ENCODE measurements around the gene FBP2. TPM values are rescaled to one million over a fixed set of nuclear protein-coding genes. Genes with fewer than 3 reads are reported as not detected.

Gene FBP2
- total RNA-seq, 1 donor from 2014 or later = not detected

DNA sequence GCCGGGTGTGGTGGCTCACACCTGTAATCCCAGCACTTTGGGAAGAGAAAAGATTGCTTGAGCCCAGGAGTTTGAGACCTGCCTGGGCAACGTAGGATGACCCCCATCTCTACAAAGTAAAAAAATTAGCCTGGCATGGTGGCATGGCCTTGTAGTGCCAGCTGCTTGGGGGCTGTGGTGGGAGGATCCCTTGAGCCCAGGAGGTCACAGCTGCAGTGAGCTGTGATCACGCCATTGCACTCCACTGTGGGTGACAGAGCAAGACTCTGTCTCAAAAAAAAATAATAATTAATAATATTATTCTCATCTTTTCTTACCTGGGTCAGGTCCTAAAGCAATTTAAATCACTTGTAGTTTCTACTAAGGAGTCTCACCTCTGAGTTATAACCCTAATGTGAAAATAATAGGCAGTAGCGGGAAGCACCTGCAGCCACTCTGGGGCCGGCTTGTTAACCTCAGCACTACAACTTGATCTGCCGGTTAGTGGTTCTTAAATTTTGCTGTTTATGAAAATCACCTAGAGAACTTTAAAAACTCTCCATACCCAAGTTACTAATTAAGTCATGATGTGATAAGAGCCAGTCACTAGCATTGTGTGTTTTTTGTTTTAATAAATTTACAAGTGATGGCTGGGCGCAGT lies 68.1 kb downstream of the FBP2 start:
- H3K9me3 Mint-ChIP-seq (ENCODE audit: low read depth) = no peaks in the 10 kb centered on the region
- no peak overlapping the region for H3K27ac Mint-ChIP-seq
- H3K27me3 Mint-ChIP-seq = no peaks in the 10 kb centered on the region
- TF ChIP-seq, protein P1, sequence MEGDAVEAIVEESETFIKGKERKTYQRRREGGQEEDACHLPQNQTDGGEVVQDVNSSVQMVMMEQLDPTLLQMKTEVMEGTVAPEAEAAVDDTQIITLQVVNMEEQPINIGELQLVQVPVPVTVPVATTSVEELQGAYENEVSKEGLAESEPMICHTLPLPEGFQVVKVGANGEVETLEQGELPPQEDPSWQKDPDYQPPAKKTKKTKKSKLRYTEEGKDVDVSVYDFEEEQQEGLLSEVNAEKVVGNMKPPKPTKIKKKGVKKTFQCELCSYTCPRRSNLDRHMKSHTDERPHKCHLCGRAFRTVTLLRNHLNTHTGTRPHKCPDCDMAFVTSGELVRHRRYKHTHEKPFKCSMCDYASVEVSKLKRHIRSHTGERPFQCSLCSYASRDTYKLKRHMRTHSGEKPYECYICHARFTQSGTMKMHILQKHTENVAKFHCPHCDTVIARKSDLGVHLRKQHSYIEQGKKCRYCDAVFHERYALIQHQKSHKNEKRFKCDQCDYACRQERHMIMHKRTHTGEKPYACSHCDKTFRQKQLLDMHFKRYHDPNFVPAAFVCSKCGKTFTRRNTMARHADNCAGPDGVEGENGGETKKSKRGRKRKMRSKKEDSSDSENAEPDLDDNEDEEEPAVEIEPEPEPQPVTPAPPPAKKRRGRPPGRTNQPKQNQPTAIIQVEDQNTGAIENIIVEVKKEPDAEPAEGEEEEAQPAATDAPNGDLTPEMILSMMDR (IDR thresholded peaks at IDR 0.05; ENCODE audit: unreplicated experiment) = no peak
- no peak for DNase-seq (ENCODE audit: low spot score, unreplicated experiment)
- peaks cover 2% of the 10 kb centered on the region for H3K36me3 Mint-ChIP-seq (ENCODE audit: insufficient read depth)
- H3K4me1 Mint-ChIP-seq (ENCODE audit: low read depth) = no peaks in the 10 kb centered on the region
- no peak overlapping the region for H3K4me3 Mint-ChIP-seq (ENCODE audit: low read depth)

DNA sequence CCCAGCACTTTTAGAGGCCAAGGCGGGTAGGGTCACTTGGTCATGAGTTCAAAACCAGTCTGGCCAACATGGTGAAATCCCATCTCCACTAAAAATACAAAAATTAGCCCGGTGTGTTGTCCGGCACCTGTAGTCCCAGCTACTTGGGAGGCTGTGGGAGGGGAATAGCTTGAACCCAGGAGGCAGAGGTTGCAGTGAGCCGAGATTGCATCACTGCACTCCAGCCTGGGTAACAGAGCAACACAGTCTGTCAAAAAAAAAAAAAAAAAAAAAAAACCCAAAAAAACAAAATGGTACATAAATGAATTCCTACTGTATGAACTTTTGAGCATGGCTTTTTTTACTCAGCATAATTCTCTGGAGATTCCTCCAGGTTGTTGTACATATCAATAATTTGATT lies 76.4 kb downstream of the FBP2 start:
- no peak overlapping the region for H3K4me3 Mint-ChIP-seq (ENCODE audit: low read depth)
- no peak overlapping the region for H3K27ac Mint-ChIP-seq
- H3K27me3 Mint-ChIP-seq = no peaks in the 10 kb centered on the region
- H3K36me3 Mint-ChIP-seq (ENCODE audit: insufficient read depth) = peaks cover 6% of the 10 kb centered on the region
- H3K9me3 Mint-ChIP-seq (ENCODE audit: low read depth) = peaks cover 4% of the 10 kb centered on the region
- no peak for DNase-seq (ENCODE audit: low spot score, unreplicated experiment)
- peaks cover 19% of the 10 kb centered on the region for H3K4me1 Mint-ChIP-seq (ENCODE audit: low read depth)
- TF ChIP-seq, protein P1 (IDR thresholded peaks at IDR 0.05; ENCODE audit: unreplicated experiment) = no peak

DNA sequence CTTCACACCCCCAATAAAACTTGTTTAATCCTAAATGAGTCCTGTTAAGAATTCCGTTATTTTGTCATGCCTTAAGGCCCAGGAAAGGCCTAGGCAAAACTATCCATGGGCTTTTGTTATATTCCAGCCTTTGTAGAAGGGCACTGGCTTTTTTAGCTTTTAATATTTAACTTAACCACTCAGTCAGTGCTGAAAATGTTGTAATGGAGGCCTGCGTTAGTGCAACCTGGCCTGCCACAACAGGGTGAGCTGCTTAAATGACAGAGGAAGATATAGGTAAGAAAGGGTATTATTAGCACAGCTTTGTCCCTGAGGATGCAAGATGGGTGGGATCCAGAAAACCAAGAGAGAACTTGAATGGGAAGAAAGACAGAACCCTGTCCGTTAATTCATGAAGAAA lies 78.9 kb downstream of the FBP2 start:
- Mint-ChIP-seq H3K4me1 (ENCODE audit: low read depth) (peaks cover 34% of the 10 kb centered on the region), H3K27me3 (no peaks in the 10 kb centered on the region), H3K9me3 (ENCODE audit: low read depth) (no peaks in the 10 kb centered on the region), H3K4me3 (ENCODE audit: low read depth) (no peak overlapping the region), H3K36me3 (ENCODE audit: insufficient read depth) (peaks cover 2% of the 10 kb centered on the region), H3K27ac (peak overlapping the region; percentile 2)
- TF ChIP-seq, protein P1 (IDR thresholded peaks at IDR 0.05; ENCODE audit: unreplicated experiment) = no peak
- DNase-seq (ENCODE audit: low spot score, unreplicated experiment) = no peak

DNA sequence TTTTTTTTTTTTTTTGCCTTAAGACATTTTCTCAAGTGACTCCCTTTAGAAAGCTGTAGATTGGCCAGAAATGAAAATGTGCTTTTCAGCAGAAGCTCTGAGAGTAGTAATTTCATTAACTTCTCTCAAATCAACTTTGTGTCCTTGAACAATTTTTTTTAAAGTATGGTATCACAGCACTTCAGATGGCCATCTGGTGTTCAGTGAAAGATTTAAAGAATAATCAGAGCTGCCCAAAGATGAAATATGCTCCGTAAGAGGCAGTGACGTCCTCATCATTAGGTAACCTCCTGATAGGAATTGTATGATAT lies 81.7 kb downstream of the FBP2 start:
- Mint-ChIP-seq H3K36me3 (ENCODE audit: insufficient read depth) (no peaks in the 10 kb centered on the region), H3K4me1 (ENCODE audit: low read depth) (peaks cover 34% of the 10 kb centered on the region), H3K9me3 (ENCODE audit: low read depth) (peaks cover 6% of the 10 kb centered on the region), H3K4me3 (ENCODE audit: low read depth) (no peak overlapping the region), H3K27ac (no peak overlapping the region), H3K27me3 (no peaks in the 10 kb centered on the region)
- no peak for DNase-seq (ENCODE audit: low spot score, unreplicated experiment)
- TF ChIP-seq, protein P1 (IDR thresholded peaks at IDR 0.05; ENCODE audit: unreplicated experiment) = no peak

DNA sequence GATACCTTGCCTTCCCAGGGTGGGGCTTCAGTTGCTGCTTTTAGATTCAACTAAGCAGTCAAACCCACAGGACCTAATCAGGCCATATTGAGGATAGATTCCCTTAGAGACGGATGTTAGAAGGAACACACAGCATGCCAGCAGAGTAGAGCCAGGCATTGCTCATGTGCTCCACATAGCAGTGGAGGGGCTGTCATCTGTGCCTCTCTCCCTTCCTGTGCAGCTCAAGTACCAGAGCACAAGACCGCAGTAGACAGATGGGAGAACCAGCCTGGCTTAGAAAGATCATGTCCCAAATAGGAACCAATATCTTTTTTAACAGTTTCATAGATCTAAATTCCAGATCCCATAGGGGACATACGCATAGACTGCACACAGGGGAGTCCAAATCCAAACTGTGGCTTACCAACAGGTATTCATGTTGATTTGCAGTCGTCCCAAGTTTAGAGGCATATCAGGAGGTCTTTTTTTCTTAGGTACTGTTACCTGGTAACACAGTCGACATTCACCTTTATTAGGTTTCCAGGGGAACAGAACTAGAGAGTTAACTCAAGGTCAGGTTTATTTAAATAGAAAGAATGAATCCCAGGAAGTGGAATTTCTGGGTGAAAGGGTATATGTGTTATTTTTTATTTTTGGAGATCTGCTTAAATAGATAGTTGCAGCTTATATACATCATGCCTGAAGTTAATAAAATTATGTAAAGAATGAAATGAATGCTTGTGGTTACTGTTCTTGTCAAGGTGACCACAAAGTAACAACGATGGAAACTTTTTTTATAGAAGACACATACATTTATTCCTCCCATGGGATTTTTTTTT lies 82.3 kb downstream of the FBP2 start:
- H3K36me3 Mint-ChIP-seq (ENCODE audit: insufficient read depth) = no peaks in the 10 kb centered on the region
- H3K9me3 Mint-ChIP-seq (ENCODE audit: low read depth) = peaks cover 8% of the 10 kb centered on the region
- no peak for DNase-seq (ENCODE audit: low spot score, unreplicated experiment)
- TF ChIP-seq, protein P1 (IDR thresholded peaks at IDR 0.05; ENCODE audit: unreplicated experiment) = no peak
- H3K27me3 Mint-ChIP-seq = no peaks in the 10 kb centered on the region
- peak overlapping the region; percentile 0 for H3K4me3 Mint-ChIP-seq (ENCODE audit: low read depth)
- peak overlapping the region; percentile 82 for H3K27ac Mint-ChIP-seq
- peaks cover 34% of the 10 kb centered on the region for H3K4me1 Mint-ChIP-seq (ENCODE audit: low read depth)

Other genes with a start within 250 kb of the FBP2 start
- 12.6 and 13.1 TPM in 2 replicates for gene PCAT7, start 38.7 kb downstream of the FBP2 start, total RNA-seq
- 4.6 and 6.0 TPM in 2 replicates for gene FBP1, start 45.7 kb upstream of the FBP2 start, total RNA-seq
- 51.9 and 58.2 TPM in 2 replicates for gene AOPEP, start 132.9 kb upstream of the FBP2 start, total RNA-seq